NCI-H2029 treated with DMSO at 0.1 percent for 48 hours (cell line): ENCODE results near the gene C1RL.
"Not testable (repeated sequence)": the region's sequence is repeated elsewhere in the genome, so short reads cannot be mapped to it uniquely, and the experiment has no call there.

ENCODE experiments used
- DNase-seq: peaks from one replicate; lab custom pipeline; 2025; lab: John Stamatoyannopoulos, UW

C1RL gene

GRCh38 chr12:7061596-7061995, 47.4 kb downstream of the C1RL start:
- DNase-seq = no peak

- DNase-seq = no peak
These were observed 47.9 kb downstream of the C1RL start for GRCh38 chr12:7061138-7061537.

- DNase-seq = no peak
These were observed 48.6 kb downstream of the C1RL start, which contains the start of gene C1S for GRCh38 chr12:7060353-7060954. TSS of gene C1S (plus strand) at chr12:7060718. CDS start at chr12:7061913, 1,195 bp downstream.

GRCh38 chr12:7059780-7060179, 49.2 kb downstream of the C1RL start:
- no peak for DNase-seq

GRCh38 chr12:7058850-7059395, 50.1 kb downstream of the C1RL start:
- DNase-seq = no peak

- no peak for DNase-seq
These were observed 50.7 kb downstream of the C1RL start for GRCh38 chr12:7058163-7058845.

- not testable (repeated sequence) for DNase-seq
These were observed 53.3 kb downstream of the C1RL start for GRCh38 chr12:7055736-7056135.

- DNase-seq = no peak
These were observed 54.1 kb downstream of the C1RL start for GRCh38 chr12:7054925-7055324.

- not testable (repeated sequence) for DNase-seq
These were observed 59.0 kb downstream of the C1RL start for GRCh38 chr12:7049973-7050372.

- DNase-seq = not testable (repeated sequence)
These were observed 59.5 kb downstream of the C1RL start for GRCh38 chr12:7049445-7049951.

- no peak for DNase-seq
These were observed 61.7 kb downstream of the C1RL start for GRCh38 chr12:7047306-7047705.

GRCh38 chr12:7046383-7047105, 62.5 kb downstream of the C1RL start:
- no peak for DNase-seq

- no peak for DNase-seq
These were observed 63.1 kb downstream of the C1RL start for GRCh38 chr12:7045913-7046312.
